IMR-90 (cell line): ENCODE measurements around the gene NELFCD. TPM values are rescaled to one million over a fixed set of nuclear protein-coding genes. Genes with fewer than 3 reads are reported as not detected.

ENCODE experiments used
- ATAC-seq: fragments of 200-7000 bp; cut with Tn5 transposase; 2 replicates; pipeline ENCODE4 v1.9.1; 2020; ENCODE audit warnings: low read depth, mild to moderate bottlenecking, moderate library complexity
- BruUV-seq: library from RNA; stranded (reverse); fragments of 400-500 nt; replicated peaks from 2 replicates; lab custom pipeline; 2021; lab: Mats Ljungman, UMichigan
- CTCF ChIA-PET: fragments of 300-600 bp; formaldehyde crosslinking; extraction: SDS; loops from one replicate; lab custom pipeline; 2021; ENCODE audit warnings: antibody characterized with exemption; lab: Yijun Ruan, JAX
- POLR2A ChIA-PET: fragments of 300-600 bp; sonication (Branson Sonifier 250); formaldehyde crosslinking; loops from one replicate; lab custom pipeline; 2022; ENCODE audit warnings: antibody characterized with exemption; ENCODE audit not compliant: unreplicated experiment; lab: Charles Lee
- DNase-seq: peaks from one replicate; pipeline ENCODE4 v3.0.0; 2013
- H2AFZ ChIP-seq: replicated peaks from 2 replicates; pipeline ENCODE3; 2013; ENCODE audit warnings: low read length, mild to moderate bottlenecking; ENCODE audit not compliant: poor library complexity
- H2AK5ac ChIP-seq: 2 replicates; pipeline ENCODE4 v1.6.1; 2013; ENCODE audit warnings: low read depth, low read length, inconsistent platforms
- H2AK9ac ChIP-seq: replicated peaks from 2 replicates; pipeline ENCODE3; 2013; ENCODE audit warnings: mild to moderate bottlenecking, low read depth, low read length, moderate library complexity; ENCODE audit not compliant: poor library complexity
- H2BK120ac ChIP-seq: 2 replicates; pipeline ENCODE4 v1.6.1; 2013; ENCODE audit warnings: low read depth, low read length, inconsistent platforms
- H2BK15ac ChIP-seq: 3 replicates; pipeline ENCODE4 v1.6.1; 2013; ENCODE audit warnings: low read depth, low read length, inconsistent platforms
- H2BK20ac ChIP-seq: 2 replicates; pipeline ENCODE4 v1.6.1; 2013; ENCODE audit warnings: low read depth, mild to moderate bottlenecking, inconsistent platforms, low read length, moderate library complexity
- H2BK5ac ChIP-seq: 2 replicates; pipeline ENCODE4 v1.6.1; 2013; ENCODE audit warnings: mild to moderate bottlenecking, low read depth, low read length, inconsistent platforms; ENCODE audit not compliant: poor library complexity, severe bottlenecking
- H3K14ac ChIP-seq: replicated peaks from 2 replicates; pipeline ENCODE4 v1.6.1; 2013; ENCODE audit warnings: low read depth, low read length, inconsistent platforms
- H3K18ac ChIP-seq: 2 replicates; pipeline ENCODE4 v1.6.1; 2013; ENCODE audit warnings: low read depth, low read length, control low read depth
- H3K23ac ChIP-seq: 2 replicates; pipeline ENCODE4 v1.6.1; 2013; ENCODE audit warnings: low read depth, low read length, inconsistent platforms
- H3K27ac ChIP-seq: 2 replicates; pipeline ENCODE4 v1.5.1; 2013; ENCODE audit warnings: mild to moderate bottlenecking, control low read depth, low read length; ENCODE audit not compliant: insufficient read depth
- H3K27me3 ChIP-seq: 2 replicates; pipeline ENCODE4 v1.6.1; 2013; ENCODE audit warnings: low read length; ENCODE audit not compliant: control insufficient read depth, insufficient read depth
- H3K36me3 ChIP-seq: 2 replicates; pipeline ENCODE4 v1.6.1; 2013; ENCODE audit warnings: low read length, mixed read lengths; ENCODE audit not compliant: control insufficient read depth, insufficient read depth
- H3K4ac ChIP-seq: 2 replicates; pipeline ENCODE4 v1.6.1; 2013; ENCODE audit warnings: low read depth, low read length, inconsistent platforms
- H3K4me1 ChIP-seq: 2 replicates; pipeline ENCODE4 v1.6.1; 2013; ENCODE audit warnings: low read length, mixed read lengths; ENCODE audit not compliant: control insufficient read depth, insufficient read depth
- H3K4me2 ChIP-seq: 2 replicates; pipeline ENCODE4 v1.6.1; 2013; ENCODE audit warnings: low read depth, mild to moderate bottlenecking, control low read depth, low read length, moderate library complexity
- H3K4me3 ChIP-seq: 2 replicates; pipeline ENCODE4 v1.5.1; 2013; ENCODE audit warnings: low read depth, mild to moderate bottlenecking, control low read depth, low read length, moderate library complexity; ENCODE audit not compliant: insufficient read depth
- H3K56ac ChIP-seq: 2 replicates; pipeline ENCODE4 v1.6.1; 2013; ENCODE audit warnings: low read length, inconsistent platforms; ENCODE audit not compliant: insufficient read depth; ENCODE audit errors: extremely low read depth
- H3K79me1 ChIP-seq, 2 experiments: 2 replicates each; pipeline ENCODE4 v1.6.1; 2013; ENCODE audit warnings: low read length in 2 of 2, inconsistent platforms in 1 of 2, low read depth in 1 of 2
- H3K9ac ChIP-seq: 2 replicates; pipeline ENCODE4 v1.6.1; 2013; ENCODE audit warnings: low read depth, low read length, control low read depth
- H3K9me1 ChIP-seq: 2 replicates; pipeline ENCODE4 v1.6.1; 2013; ENCODE audit warnings: low read length, inconsistent platforms; ENCODE audit not compliant: insufficient read depth
- H3K9me3 ChIP-seq: 2 replicates; pipeline ENCODE4 v1.6.1; 2013; ENCODE audit warnings: low read length; ENCODE audit not compliant: control insufficient read depth, insufficient read depth
- H4K20me1 ChIP-seq: 2 replicates; pipeline ENCODE4 v1.6.1; 2013; ENCODE audit warnings: low read length, inconsistent platforms; ENCODE audit not compliant: insufficient read depth
- H4K5ac ChIP-seq: 2 replicates; pipeline ENCODE4 v1.6.1; 2013; ENCODE audit warnings: mild to moderate bottlenecking, low read depth, low read length, control low read depth
- H4K8ac ChIP-seq, 2 experiments: 2 replicates each; pipeline ENCODE4 v1.6.1; 2013; ENCODE audit warnings: low read depth in 2 of 2, low read length in 2 of 2, control low read depth in 1 of 2, inconsistent platforms in 1 of 2
- H4K91ac ChIP-seq: 2 replicates; pipeline ENCODE4 v1.6.1; 2013; ENCODE audit warnings: low read depth, low read length, inconsistent platforms; ENCODE audit not compliant: insufficient read depth
- BHLHE40 ChIP-seq: fragments of 150-350 bp; IDR thresholded peaks from 2 replicates; pipeline ENCODE4 v1.6.1; 2016; ENCODE audit warnings: mild to moderate bottlenecking, low read depth, low read length
- CEBPB ChIP-seq: IDR thresholded peaks from 2 replicates; pipeline ENCODE4 v1.6.1; 2012; ENCODE audit warnings: low read depth, low read length, improper control_type of control experiment
- CHD1 ChIP-seq: IDR thresholded peaks from 2 replicates; pipeline ENCODE4 v1.6.1; 2012; ENCODE audit warnings: low read depth, low read length, improper control_type of control experiment
- FOS ChIP-seq: fragments of 150-350 bp; IDR thresholded peaks from 2 replicates; pipeline ENCODE4 v1.6.1; 2016; ENCODE audit warnings: low read depth, low read length
- MAFK ChIP-seq: IDR thresholded peaks from 2 replicates; pipeline ENCODE4 v1.6.1; 2012; ENCODE audit warnings: low read depth, low read length, improper control_type of control experiment
- MAZ ChIP-seq: IDR thresholded peaks from 2 replicates; pipeline ENCODE4 v1.6.1; 2012; ENCODE audit warnings: low read depth, mild to moderate bottlenecking, low read length, improper control_type of control experiment, moderate library complexity, borderline replicate concordance
- MXI1 ChIP-seq: IDR thresholded peaks from 2 replicates; pipeline ENCODE4 v1.6.1; 2012; ENCODE audit warnings: low read depth, mild to moderate bottlenecking, low read length, moderate library complexity, borderline replicate concordance
- NFE2L2 ChIP-seq: fragments of 150-350 bp; IDR thresholded peaks from 2 replicates; pipeline ENCODE4 v1.6.1; 2016; ENCODE audit warnings: low read depth, mild to moderate bottlenecking, low read length
- POLR2A ChIP-seq: IDR thresholded peaks from 2 replicates; pipeline ENCODE4 v1.6.1; 2012; ENCODE audit warnings: mild to moderate bottlenecking, low read depth, low read length
- RAD21 ChIP-seq: IDR thresholded peaks from 2 replicates; pipeline ENCODE4 v1.6.1; 2012; ENCODE audit warnings: low read length, improper control_type of control experiment
- RCOR1 ChIP-seq: IDR thresholded peaks from 2 replicates; pipeline ENCODE4 v1.6.1; 2012; ENCODE audit warnings: mild to moderate bottlenecking, low read length, improper control_type of control experiment; ENCODE audit not compliant: insufficient replicate concordance
- RFX5 ChIP-seq: IDR thresholded peaks from 2 replicates; pipeline ENCODE4 v1.8.0; 2012; ENCODE audit warnings: low read depth, mild to moderate bottlenecking, low read length, moderate library complexity
- SMC3 ChIP-seq: fragments of 150-350 bp; IDR thresholded peaks from 2 replicates; pipeline ENCODE4 v1.6.1; 2016; ENCODE audit warnings: low read depth, mild to moderate bottlenecking, antibody characterized with exemption, low read length, moderate library complexity
- WGBS, 2 experiments: methylation state at CpG; one replicate each; pipeline versions ENCODE4 v1.1.5 to v1.1.7; 2013; ENCODE audit warnings: missing lambda C conversion rate in 2 of 2; ENCODE audit not compliant: insufficient read length in 1 of 2; ENCODE audit errors: extremely low coverage in 2 of 2; 5-methylcytosine and 5-hydroxymethylcytosine counted together
- dilution Hi-C: fragments of 300-500 bp; cut with HindIII; formaldehyde crosslinking; loops from one replicate; pipeline ENCODE4 v1.14.3; 2018; ENCODE audit warnings: low sequenced_read_pairs; ENCODE audit not compliant: unreplicated experiment
- in situ Hi-C: fragments of 300-500 bp; cut with MboI; formaldehyde crosslinking; loops from 3 replicates; pipeline ENCODE4 v1.14.3; 2019; ENCODE audit warnings: low sequenced_read_pairs, inconsistent platforms, mixed read lengths
- intact Hi-C: fragments of 100-400 bp; cut with micrococcal nuclease; formaldehyde crosslinking; loops from 2 replicates; pipeline ENCODE4 v1.10.0; 2022
- polyA plus RNA-seq, 3 experiments: library from polyadenylated mRNA; depleted of rRNA; stranded (reverse); fragments of >200 nt; gene quantifications; 2 replicates each; pipeline ENCODE4 v1.2.3, GENCODE V29; 2012; ENCODE audit warnings: low replicate concordance in 1 of 3
- total RNA-seq: library from RNA; depleted of rRNA; stranded (reverse); fragments of >200 nt; gene quantifications from 2 replicates; pipeline ENCODE4 v1.2.3, GENCODE V29; 2012
- TF ChIP-seq, protein P1 (sequence below): fragments of 150-350 bp; IDR thresholded peaks from 2 replicates; pipeline ENCODE4 v1.6.1; 2017; ENCODE audit warnings: mild to moderate bottlenecking, antibody characterized with exemption, low read length, low read depth
- TF ChIP-seq, protein P2 (sequence below): conservative IDR thresholded peaks from 2 replicates; pipeline ENCODE4 v1.5.1; 2012; ENCODE audit warnings: mild to moderate bottlenecking, low read depth, low read length, improper control_type of control experiment
- TF ChIP-seq, protein P3 (sequence below): fragments of 150-350 bp; IDR thresholded peaks from 2 replicates; pipeline ENCODE4 v1.6.1; 2016; ENCODE audit warnings: low read depth, mild to moderate bottlenecking, low read length, moderate library complexity, borderline replicate concordance

The NELFCD gene
- total and polyA plus RNA-seq, 2 of the 4 experiments (the other 2 are of a cell fraction), result 88.9 to 94.1 TPM

DNA sequence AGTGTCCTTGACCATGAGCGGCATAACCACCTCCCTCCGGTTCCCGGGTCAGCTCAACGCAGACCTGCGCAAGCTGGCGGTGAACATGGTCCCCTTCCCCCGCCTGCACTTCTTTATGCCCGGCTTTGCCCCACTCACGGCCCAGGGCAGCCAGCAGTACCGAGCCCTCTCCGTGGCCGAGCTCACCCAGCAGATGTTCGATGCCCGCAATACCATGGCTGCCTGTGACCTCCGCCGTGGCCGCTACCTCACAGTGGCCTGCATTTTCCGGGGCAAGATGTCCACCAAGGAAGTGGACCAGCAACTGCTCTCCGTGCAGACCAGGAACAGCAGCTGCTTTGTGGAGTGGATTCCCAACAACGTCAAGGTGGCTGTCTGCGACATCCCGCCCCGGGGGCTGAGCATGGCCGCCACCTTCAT, 43.1 kb downstream of the NELFCD start:
- H2BK5ac ChIP-seq, result no peak overlapping the region
- no peak for TF ChIP-seq MXI1
- TF ChIP-seq CEBPB, result no peak
- no peak for TF ChIP-seq NFE2L2
- TF ChIP-seq, protein P1, sequence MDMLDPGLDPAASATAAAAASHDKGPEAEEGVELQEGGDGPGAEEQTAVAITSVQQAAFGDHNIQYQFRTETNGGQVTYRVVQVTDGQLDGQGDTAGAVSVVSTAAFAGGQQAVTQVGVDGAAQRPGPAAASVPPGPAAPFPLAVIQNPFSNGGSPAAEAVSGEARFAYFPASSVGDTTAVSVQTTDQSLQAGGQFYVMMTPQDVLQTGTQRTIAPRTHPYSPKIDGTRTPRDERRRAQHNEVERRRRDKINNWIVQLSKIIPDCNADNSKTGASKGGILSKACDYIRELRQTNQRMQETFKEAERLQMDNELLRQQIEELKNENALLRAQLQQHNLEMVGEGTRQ, result no peak
- no peak for TF ChIP-seq CHD1
- TF ChIP-seq, protein P2, sequence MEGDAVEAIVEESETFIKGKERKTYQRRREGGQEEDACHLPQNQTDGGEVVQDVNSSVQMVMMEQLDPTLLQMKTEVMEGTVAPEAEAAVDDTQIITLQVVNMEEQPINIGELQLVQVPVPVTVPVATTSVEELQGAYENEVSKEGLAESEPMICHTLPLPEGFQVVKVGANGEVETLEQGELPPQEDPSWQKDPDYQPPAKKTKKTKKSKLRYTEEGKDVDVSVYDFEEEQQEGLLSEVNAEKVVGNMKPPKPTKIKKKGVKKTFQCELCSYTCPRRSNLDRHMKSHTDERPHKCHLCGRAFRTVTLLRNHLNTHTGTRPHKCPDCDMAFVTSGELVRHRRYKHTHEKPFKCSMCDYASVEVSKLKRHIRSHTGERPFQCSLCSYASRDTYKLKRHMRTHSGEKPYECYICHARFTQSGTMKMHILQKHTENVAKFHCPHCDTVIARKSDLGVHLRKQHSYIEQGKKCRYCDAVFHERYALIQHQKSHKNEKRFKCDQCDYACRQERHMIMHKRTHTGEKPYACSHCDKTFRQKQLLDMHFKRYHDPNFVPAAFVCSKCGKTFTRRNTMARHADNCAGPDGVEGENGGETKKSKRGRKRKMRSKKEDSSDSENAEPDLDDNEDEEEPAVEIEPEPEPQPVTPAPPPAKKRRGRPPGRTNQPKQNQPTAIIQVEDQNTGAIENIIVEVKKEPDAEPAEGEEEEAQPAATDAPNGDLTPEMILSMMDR, result no peak
- TF ChIP-seq SMC3, result no peak
- no peak for TF ChIP-seq POLR2A
- TF ChIP-seq FOS, result no peak
- TF ChIP-seq BHLHE40, result no peak
- no peak for TF ChIP-seq MAZ
- TF ChIP-seq RFX5, result no peak
- no peak for TF ChIP-seq RCOR1
- TF ChIP-seq, protein P3, sequence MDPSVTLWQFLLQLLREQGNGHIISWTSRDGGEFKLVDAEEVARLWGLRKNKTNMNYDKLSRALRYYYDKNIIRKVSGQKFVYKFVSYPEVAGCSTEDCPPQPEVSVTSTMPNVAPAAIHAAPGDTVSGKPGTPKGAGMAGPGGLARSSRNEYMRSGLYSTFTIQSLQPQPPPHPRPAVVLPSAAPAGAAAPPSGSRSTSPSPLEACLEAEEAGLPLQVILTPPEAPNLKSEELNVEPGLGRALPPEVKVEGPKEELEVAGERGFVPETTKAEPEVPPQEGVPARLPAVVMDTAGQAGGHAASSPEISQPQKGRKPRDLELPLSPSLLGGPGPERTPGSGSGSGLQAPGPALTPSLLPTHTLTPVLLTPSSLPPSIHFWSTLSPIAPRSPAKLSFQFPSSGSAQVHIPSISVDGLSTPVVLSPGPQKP, result no peak
- TF ChIP-seq MAFK, result no peak
- no peak for TF ChIP-seq RAD21
- POLR2A ChIA-PET, result no interaction called here
- H3K18ac ChIP-seq, result no peak overlapping the region
- H4K91ac ChIP-seq, result no peak overlapping the region
- no peak overlapping the region for H3K4me3 ChIP-seq
- no peak overlapping the region for H3K4me2 ChIP-seq
- H2AK5ac ChIP-seq, result no peak overlapping the region
- H3K4me1 ChIP-seq, result peaks cover 4% of the 10 kb centered on the region; the same call in 1 of the 2 replicates
- H2AFZ ChIP-seq, result no peak overlapping the region
- in situ Hi-C loops (loop anchor here (10.0 kb wide), 1 partner anchor 119 kb away; no protein-coding TSS in a partner anchor), dilution Hi-C loops (no loop called here), intact Hi-C loops (no loop called here)
- no peak overlapping the region for H4K8ac ChIP-seq
- no peaks in the 10 kb centered on the region for H3K9me3 ChIP-seq
- H3K27me3 ChIP-seq, result no peaks in the 10 kb centered on the region
- H3K56ac ChIP-seq, result no peak overlapping the region
- H3K4ac ChIP-seq, result no peak overlapping the region
- peaks cover 14% of the 10 kb centered on the region for H3K9me1 ChIP-seq
- no peak overlapping the region for H3K27ac ChIP-seq
- H4K20me1 ChIP-seq, result peaks cover 49% of the 10 kb centered on the region
- H2BK20ac ChIP-seq, result no peak overlapping the region
- DNase-seq (no peak), ATAC-seq (no peak)
- no peak overlapping the region for H2BK15ac ChIP-seq
- CTCF ChIA-PET, result no interaction called here
- 94% methylated on average over 14 of the region's 24 CpGs; no CpG with 5 or more reads in 1 of the 2 experiments for WGBS, 2 experiments
- H4K5ac ChIP-seq, result no peak overlapping the region
- H3K36me3 ChIP-seq, result peaks cover 31% of the 10 kb centered on the region
- H3K14ac ChIP-seq, result no peak overlapping the region
- no peak overlapping the region for H2BK120ac ChIP-seq
- H2AK9ac ChIP-seq, result no peak overlapping the region
- no peak overlapping the region for H3K23ac ChIP-seq
- no TSS peak for BruUV-seq
- H3K9ac ChIP-seq, result no peak overlapping the region
- H3K79me1 ChIP-seq, result peaks cover 6 to 68% of the 10 kb centered on the region in 2 experiments; a peak in 3 of 4 replicates
